C4-2B (cell line): ENCODE measurements around the gene TMPRSS9.

ENCODE experiments used
- ZFX ChIP-seq: fragments of 450-650 bp; IDR thresholded peaks from 2 replicates; pipeline ENCODE4 v1.6.1; 2017
- TF ChIP-seq, protein P1 (sequence below): fragments of 450-650 bp; conservative IDR thresholded peaks from 2 replicates; pipeline ENCODE4 v1.5.1; 2017; ENCODE audit warnings: mild to moderate bottlenecking

DNA sequence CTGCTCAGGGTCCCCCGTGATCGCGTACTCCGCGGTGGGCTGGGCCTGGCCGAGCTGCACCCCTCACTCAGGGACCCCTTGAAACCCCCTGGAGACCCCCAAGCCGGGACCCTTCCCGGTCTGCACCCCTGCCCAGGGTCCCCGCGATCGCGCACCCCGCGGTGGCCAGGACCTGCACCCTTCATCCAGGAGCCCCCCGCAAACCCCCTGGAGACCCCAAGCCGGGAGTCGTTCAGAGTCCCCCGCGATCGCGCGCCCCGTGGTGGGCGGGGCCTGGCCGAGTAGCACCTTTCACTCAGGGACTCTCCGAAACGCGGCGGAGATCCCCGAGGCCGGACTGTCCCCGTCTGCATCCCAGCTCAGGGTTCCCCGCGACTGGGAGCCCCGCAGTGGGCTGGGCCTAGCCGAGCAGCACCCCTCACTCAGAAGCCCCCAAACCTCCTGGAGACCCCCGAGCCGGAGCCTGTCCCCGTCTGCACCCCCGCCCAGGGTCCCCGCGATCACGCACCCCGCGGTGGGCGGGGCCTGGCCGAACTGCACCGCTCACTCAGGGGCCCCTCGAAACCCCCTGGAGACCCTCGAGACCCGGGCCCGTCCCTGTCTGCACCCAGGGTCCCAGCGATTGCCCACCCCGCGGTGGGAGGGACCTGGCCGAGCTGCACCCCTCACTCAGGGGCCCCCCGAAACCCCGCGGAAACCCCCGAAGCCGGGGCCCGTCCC lies 95.9 kb downstream of the TMPRSS9 start:
- TF ChIP-seq, protein P1, sequence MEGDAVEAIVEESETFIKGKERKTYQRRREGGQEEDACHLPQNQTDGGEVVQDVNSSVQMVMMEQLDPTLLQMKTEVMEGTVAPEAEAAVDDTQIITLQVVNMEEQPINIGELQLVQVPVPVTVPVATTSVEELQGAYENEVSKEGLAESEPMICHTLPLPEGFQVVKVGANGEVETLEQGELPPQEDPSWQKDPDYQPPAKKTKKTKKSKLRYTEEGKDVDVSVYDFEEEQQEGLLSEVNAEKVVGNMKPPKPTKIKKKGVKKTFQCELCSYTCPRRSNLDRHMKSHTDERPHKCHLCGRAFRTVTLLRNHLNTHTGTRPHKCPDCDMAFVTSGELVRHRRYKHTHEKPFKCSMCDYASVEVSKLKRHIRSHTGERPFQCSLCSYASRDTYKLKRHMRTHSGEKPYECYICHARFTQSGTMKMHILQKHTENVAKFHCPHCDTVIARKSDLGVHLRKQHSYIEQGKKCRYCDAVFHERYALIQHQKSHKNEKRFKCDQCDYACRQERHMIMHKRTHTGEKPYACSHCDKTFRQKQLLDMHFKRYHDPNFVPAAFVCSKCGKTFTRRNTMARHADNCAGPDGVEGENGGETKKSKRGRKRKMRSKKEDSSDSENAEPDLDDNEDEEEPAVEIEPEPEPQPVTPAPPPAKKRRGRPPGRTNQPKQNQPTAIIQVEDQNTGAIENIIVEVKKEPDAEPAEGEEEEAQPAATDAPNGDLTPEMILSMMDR: no peak
- no peak for TF ChIP-seq ZFX
